UCSD-AML1 (cell line): ENCODE measurements around the gene BPIFA3.

Source experiments
- DNase-seq: peaks from one replicate; lab custom pipeline; 2025; ENCODE audit not compliant: unreplicated experiment; lab: John Stamatoyannopoulos, UW

BPIFA3 gene

DNA sequence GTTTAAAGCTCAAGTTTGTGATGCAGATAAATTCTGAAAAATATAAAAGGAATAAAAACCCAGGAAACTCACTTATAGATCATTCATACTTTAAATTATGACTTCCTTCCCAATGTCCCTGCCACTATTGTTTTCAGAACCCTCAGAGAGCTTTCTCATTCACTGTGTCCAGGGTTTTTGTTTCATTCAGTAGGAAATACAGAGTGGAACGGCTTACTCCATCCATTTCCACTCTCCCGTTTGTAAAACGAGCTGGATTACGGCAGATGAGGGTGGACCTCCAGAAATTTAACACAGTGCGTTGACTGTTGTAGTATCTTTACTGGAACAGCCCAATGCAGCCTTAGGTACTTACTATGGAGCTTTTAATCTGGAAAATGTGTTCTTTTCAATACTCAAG, 42.2 kb downstream of the BPIFA3 start:
- no peak for DNase-seq

DNA sequence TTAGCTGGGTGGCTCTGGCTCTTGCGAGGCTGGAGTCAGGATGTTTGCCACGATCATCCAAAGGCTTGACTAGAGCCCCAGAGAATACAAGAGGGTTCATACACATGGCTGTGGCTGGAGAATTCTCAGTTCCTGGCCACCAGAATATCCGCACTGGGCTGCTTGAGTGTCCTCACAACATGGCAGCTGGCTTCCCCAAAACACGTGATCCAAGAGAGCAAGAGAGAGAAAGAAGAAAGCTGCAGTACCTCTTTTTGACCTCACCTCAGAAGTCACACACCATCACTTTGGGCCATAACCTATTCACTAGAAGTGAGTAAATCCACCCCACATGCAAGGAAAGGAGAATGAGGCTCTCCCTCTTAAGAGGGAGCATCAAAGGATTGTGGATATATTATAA, 44.3 kb downstream of the BPIFA3 start:
- DNase-seq: no peak

DNA sequence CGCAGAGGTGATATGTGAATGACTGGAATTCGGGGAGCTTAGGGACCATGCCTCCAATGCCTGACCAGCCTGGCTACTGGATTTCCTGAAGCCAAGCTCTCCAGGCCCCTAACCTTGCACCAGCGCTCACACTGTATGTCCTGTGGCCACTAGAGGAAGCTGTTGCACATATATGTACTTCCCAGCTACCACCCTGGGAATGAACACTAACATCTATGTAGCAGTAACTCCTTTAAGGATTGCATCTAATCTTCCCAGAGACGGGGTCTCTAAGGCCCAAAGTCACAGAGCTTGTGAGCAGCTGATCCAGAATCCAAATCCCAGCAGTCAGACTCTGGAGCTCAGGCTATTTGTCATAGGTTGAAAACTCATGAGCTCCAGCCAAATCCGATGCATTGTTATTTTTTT, 45.5 kb downstream of the BPIFA3 start:
- peak; percentile 51 for DNase-seq

DNA sequence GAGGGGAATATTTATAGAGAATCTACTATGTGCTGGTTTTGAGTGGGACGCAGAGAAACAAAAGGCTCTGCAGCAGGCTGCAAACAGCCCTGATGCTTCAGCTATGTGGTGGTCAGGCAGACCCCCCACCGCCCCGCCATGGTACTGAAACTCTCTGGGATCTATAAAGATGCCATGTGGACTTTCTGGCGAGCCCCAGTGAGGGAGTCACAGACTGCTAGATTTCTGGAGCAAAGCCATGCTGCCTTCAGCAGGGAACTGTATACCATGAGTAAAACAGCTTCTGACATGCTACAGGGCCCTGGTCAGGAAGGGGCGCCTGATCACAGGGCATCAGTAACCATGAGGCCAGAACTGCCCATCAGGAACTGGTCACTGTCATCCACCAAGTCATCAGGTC, 46.6 kb downstream of the BPIFA3 start:
- DNase-seq: no peak

DNA sequence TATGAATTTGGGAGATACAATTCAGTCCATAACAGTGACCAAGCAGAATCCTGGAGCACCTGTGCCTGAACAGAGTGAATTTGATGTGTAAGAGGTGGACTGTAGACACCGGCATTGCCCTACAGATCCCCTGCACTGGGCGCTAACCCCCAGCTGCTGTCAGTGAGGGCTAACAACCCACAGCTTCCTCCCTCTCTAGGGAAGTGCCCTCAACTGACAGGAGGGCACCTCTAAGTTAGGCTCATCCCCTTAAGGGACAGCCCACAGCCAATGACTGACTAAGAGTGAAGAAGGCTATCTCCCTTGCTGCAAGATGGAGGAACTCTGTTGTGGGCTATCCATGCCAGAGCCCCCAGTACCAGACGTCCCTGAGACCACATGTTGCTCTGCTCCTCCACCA, 50.5 kb downstream of the BPIFA3 start:
- DNase-seq: no peak

DNA sequence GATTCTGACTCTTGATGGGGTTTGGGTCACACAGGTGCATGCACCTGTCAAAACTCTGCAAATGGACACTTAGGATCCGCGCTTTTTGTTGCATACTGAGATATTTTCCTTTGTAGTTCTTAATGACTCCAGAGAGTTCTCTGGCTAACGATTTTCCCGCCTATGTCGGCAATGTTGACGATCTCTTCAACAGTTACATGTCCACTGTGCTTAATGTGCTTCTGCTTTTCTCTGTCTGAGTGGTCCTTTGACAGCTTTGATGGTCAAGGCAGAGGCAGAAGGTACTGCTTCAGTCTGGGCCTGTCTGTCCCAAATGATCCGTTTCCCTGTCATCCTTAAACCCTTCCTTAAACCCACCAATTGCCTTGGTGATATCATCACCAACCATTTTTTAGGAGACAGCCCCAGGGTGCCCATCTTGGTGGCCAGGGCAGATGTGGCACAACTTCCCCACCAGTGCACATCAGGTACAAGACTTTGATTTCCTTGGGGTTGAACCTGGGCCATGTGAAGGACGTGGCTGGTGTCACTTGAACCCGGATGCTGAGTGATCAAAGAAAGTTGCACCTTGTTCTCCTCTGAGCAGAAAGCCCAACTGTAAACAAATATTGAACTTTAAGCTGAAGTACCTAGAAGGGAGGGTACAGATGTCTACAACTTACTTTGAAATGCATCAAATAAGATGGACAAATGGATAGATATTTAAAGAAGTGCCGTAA, 55.2 kb downstream of the BPIFA3 start:
- DNase-seq: no peak

DNA sequence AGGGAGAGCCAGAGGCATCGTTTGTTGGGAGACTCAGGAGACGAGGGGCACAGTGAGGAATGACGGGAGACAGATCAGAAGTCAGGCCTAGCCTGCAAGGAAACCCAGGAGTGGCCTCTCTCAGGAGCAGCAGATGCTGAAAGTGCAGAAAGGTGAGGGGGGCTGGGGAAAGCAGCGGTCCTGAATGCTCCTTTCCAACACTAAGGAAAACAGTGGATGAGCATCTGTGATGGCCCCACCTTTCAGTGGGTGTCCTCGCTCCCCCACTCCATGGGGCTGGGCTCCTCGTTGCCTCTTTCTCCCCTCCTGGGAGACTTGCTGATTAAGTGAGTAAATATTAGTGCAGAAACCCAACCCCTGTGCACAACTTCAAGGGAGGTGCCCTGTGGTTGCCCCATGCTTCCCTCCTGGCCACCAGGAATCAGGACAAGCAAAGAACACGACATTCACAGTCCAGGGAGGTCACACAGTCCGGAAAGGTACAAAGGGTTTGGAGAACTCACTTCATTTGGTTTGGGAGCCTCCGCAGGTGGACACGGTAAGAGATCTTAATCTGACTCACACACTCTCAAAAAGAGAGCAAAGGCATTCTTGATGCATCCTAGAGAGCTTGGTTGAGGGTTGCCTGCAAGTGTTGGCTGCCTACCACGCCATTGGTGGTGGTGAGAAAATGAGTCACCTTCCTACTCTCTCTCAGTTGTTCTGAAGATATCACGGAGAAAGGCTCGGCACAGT, 56.1 kb downstream of the BPIFA3 start:
- no peak for DNase-seq

DNA sequence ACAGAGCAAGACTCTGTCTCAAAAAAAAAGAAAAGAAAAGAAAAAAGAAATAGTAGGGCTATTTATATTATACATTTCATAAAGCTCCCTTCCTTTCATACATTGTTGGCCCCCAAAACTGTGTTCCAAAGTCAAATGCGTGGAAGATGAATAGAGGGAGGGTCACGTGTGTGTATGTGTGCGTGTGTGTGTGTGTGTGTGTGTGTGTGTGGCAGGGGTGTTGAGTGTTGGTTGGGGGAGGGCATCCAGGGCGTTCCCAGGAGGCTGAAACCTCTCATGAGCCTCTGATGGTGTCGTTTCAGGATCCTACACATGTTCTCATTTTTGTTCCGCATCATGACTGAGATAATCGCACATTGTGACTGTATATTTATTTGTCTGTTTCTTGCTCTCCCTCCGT, 58.1 kb downstream of the BPIFA3 start:
- no peak for DNase-seq

DNA sequence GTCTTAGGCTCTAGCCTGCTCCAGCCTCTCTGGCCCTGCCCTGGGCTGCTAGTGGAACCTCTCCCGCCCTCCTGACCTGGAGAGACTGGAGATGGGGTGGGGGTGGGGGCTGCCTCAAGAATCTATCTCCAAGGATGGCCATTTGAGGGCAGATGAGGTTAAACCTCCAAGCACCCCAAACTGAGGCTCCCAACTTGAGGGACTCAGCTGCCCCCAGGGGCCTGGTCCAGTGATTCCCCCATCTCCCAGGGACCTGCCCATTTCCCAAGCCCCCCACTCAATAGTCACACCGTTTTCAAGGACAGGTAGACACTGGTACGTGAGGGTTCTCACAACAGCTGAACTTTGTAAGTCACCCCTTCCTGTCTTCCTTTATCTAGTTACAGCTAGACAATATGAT, 58.7 kb downstream of the BPIFA3 start:
- DNase-seq: no peak

DNA sequence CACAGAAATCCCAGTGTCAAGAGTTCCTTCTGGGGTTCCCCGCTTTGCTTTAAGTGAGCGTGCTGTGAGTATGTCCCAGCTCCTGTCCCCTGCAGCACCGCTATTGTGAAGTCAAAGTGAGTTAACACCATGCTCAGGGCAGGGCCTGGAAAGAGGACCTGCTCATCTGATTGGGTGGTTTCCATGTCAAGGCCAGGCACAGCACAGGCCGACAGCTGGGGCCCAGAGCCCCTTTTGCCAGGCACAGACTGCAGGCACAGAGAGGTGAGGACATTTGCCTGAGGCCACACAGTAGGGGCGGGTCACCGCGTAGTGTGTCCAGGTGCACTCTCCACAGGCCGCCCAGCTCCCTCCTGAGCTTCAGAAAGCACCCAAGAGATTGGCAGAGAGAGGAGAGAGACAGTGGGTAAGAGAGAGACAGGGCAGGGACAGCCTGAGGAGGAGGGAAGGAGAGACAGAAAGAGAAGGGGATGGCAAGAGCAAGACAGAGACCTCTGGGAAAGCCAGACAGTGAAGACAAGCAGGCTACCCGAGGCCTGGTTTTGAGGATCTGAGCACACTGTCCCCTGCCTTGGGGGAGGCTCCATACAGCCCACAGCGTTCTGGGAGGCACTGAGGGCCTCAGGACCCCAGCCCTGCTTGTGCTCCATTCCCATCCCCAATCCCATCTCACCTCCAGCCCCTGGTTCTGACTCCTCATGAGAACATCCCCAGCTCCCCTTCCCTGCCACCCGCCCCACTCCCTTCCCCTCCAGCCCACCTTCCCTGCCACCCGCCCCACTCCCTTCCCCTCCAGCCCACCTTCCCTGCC, 59.4 kb downstream of the BPIFA3 start:
- no peak for DNase-seq
